ENCODE results near the gene DAPK2.

DAPK2 gene

DNA sequence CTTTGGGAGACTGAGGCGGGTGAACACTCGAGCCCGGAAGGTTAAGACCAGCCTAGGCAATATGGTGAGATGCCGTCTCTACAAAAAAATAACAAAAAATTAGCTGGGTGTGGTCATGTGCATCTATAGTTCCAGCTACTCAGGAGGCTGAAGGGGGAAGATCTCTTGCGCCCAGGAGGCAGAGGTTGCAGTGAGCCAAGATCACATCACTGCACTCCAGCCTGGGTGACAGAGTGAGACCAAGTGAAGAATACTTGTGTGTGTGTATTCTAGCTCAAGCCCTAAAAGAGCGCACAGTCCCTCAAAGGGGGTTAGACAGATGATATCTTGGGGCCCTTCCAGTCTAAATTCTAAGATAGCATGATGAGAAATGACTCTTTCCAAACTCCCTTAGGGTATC is 23.7 kb downstream of the DAPK2 start:
- no peak for DNase-seq

DNA sequence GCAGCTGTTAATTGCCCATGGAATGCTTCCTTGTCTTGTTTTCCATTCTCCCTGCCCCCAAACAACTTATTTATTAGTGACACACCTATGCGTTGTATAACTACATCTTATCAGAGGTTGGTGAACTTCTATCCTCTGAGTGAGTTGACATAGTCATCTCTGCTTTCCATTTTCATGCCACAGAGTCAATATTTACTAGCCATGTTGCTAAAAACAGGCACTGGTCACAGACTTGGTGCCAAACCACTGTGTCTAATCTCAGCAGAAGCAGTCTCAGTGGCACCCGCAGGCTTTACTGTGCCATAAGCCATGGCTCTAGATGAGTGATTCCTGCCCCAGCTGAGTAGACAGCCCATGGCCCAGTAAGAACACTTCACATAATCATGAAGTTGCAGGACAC is 26.5 kb downstream of the DAPK2 start:
- no peak for DNase-seq

DNA sequence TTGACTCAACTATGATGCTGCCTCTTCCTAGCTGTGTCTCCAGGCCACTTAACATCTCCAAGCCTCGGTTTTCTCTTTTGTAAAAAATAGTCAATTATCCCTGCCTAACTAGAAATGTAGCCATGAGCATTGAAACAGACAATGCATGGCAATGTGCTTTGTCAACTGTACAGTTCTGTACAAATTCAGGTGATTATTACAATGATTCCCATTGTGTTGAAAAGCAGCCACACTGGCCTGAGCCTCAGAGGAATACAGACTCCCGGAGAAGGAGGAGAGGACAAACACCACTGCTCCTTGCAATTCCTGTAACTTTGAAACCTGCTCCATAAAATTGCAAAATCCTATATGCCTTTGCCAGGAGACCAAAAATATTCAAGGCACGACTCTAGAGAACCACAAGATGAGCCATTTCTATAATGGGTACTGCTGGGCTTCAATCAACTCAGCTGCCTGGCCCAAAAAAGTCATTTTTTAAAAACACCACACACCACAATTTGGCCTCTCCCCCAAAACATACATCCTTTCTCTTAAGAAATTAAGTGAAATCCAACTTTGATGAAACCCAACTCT is 28.6 kb downstream of the DAPK2 start:
- DNase-seq = no peak

DNA sequence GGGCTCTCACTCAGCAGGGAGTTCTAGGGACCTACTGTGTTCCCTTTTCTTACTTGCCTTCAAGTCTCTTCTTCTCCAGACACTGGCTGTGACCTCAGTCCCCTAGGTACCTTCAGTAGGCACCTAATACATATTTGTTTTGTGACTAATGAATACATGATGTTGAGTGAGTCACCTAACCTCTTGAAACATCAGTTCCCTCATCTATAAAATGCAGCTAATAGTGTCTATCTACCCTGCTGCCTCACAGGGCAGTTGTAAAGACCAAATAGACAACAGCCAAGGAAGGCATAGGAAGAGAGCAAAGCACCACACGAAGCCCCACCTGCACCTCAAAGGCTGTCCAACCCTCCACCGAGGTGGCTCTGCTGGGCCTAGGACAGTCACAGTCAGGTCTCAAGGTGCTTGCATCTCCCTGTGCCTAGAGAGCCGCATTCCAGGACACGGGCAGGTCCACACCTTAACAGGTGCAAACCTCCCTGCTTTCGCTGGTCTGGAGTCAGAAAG is 29.1 kb downstream of the DAPK2 start:
- DNase-seq = no peak

DNA sequence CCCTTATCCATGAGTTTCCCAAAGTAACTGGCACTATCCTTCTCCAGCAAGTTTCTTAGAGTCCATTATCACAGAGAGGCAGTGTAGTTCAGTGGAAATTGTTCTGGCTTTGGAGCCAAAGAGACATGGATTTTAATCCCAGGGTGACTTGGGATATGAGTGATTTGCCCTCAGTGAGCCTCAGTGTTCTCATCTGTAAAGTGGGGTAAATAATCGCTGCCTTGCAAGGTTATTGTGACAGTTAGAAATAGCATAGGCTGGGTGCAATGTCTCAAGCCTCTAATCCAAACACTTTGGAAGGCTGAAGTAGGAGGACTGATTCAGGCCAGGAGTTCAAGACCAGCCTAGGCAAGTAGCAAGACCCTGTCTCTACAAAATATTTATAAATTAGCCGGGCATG is 30.0 kb downstream of the DAPK2 start:
- no peak for DNase-seq

DNA sequence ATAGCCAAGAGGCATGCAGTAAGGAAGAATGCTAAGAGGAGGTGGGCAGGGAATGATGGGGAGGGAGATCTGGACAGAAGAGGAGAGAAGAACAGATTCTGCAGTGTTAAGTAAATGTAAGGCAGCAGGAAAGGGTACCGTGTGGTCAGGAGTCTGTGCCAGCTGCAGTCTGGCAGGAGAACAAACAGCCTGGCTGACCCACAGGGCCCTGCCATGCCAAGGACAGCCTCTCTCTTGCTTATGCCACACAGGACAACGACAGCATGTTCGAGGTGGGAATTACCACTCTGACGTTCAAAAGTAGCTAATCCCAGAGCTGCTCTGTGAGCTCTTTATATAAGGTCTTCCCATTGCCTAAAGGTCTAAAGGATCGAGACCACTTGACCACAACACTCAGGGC is 31.3 kb downstream of the DAPK2 start:
- DNase-seq = no peak

DNA sequence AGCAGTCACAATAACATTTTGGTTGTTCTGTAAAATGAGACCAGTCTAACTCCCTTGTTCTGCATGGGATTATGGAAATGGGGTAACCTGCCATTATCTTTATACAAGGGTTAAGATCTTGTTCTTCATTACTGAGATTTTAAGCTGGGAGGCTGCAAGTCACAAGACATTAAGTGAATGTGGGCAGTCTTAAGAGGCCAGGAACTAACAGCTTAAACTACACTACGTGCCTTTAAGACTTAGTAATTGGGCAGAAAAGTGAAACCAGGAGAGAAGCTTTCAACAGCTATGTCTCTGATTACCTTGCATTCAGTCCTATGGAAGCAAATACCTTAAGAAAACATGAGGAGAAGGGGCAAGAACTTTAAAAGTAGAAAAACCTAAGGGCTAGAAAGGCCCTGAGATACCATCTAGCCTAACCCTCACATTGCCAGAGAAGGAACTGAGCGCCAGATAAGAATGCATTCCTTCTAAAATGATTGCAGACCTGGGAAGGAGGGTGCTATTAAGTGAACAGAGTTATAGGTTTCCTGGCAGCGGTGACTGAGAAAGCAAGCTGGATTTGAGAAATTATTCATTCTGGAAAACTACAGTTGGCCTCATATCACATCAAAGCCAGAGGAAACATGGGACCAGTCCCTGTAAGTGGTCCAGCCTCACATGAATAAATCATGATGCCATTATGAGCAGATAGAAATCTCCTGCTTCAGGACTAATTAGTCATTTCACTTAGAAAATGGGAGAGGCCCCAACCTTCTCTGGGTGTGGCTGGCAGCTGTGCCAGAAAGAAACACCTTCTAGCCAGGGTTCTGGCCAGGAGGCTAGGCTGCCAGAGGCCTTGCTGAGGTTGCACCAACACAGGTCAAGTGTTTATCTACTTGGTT is 32.9 kb downstream of the DAPK2 start:
- DNase-seq = peak; percentile 36

DNA sequence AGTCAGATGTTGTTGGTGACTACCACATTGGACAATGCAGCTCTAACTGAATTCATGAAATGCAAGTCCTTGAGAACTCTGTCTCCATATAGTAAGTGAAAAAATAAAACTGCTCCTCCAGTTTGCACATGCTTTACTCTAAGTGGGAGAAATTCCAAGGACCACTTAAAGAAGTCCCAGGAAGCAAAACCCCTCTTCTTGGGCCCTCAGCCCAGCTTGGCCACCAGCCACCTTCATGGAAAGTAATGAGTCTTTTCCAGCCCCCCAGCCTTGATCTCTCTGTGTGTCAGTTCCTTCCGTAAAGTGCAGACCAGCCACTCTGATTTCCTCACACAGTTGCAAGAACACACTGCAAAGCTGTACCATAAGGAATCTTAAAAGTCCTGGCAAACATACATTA is 34.5 kb downstream of the DAPK2 start:
- no peak for DNase-seq

DNA sequence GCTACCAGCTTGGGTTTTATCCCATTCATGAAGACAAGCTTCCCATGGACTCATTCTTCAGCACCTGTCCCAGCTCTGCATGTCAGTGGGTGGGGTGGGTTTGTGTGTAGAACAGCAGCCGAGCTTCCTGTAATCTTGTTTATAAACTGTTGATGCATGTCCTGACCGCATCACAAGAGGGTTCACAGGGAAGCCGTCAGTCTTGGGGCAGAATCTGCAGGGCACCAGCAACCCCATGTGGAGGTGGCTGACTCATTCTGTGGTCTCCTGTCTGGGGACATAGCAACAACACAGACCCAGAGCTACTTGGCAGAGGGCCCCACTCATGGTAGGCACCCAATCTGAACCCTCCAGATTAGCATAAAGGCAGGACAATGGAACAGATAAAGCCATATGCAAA is 35.6 kb downstream of the DAPK2 start:
- peak; percentile 5 for DNase-seq

DNA sequence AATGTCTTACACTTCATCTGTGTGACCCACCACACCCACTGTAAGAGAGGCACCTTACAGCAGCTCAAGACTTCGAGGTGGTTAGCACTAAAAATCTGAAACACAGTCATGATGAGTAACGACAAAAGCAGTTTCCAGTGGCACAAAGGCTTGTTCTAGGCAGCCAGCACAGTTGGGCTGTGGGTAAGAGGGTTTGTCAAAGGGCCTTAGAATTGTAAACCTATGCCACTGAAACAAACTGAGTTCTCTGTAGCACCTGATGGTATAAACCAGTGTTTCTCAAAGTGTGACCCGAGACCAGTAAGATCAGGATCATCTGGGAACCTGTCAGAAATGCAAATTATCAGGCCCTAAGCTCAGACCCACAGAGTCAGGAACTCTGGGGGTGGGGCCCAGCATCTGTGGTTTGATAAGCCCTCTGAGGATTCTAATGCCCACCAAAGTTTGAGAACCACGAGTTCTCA is 36.5 kb downstream of the DAPK2 start:
- no peak for DNase-seq

DNA sequence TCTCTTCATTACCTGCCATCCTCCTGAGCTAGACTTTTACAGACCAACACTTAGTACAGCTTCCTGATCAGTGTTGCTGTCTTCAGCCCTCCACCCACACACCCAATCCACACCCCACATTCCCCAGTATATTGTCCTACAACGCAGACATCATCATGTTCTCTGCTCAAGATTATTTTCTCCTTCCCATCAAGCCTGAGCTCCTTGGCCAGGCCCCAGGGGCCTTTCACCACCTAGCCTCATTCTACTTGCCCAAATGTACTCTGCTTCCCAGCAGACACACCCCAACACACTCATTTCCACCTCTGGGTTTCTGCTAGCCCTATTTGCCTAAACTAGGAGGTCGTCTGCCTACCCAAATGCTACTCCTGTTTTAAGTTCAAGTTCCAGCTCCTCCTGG is 37.0 kb downstream of the DAPK2 start:
- no peak for DNase-seq

DNA sequence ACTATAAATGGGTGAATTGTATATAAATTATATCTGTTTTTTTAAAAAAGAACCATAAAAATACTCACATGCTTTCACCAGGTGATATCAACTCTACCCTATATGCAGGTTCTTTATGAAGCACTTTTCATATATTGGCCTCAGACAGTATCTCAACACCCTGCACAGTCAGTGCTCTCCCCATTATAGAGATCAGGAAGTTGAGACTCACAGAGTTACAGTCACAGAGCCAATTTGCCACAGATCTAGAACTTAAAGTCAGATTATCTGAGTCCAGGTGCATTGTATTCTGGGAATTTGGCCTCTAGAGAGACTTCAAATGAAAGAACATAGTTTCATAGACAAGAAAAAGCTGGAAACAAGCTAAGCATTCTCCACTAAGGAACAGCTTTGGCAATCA is 38.1 kb downstream of the DAPK2 start:
- DNase-seq = no peak

DNA sequence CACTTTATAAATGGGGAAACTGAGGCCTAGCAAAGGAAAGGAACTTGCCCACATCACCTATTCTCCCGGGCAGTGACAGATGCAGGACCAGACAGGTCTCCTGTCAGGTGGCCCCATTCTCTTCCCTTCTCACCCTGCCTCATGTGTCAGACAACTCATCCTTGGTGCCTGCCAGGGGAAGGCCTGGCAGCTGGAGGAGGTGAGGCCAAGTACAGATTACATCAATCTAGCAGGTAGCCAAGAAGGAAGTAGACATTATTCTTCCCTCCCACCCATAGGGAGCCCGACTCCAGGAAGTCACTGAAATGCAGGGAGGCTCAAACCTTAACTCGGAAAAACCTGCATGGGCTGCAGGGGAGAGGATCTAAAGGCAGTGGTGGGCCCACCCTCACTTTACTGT is 39.6 kb downstream of the DAPK2 start:
- no peak for DNase-seq

DNA sequence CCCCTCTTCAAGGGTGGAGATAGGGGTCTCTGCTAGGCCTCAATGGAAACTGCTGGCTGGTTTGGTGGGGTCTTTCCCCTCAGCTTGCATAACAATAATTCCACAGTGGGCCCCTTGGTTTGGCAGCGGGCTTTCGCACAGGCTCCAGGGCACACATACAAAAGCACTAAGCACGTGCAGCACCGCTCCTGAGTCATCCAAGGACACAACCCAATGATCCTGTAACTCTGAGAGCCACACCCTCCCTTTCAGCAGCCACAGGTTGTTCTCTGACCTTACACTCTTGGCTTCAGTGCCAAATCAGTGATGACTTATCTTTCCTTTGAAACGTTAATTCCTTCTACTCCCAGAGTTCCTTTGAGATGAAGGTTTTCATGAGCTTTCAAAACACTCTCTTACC is 41.7 kb downstream of the DAPK2 start:
- no peak for DNase-seq

DNA sequence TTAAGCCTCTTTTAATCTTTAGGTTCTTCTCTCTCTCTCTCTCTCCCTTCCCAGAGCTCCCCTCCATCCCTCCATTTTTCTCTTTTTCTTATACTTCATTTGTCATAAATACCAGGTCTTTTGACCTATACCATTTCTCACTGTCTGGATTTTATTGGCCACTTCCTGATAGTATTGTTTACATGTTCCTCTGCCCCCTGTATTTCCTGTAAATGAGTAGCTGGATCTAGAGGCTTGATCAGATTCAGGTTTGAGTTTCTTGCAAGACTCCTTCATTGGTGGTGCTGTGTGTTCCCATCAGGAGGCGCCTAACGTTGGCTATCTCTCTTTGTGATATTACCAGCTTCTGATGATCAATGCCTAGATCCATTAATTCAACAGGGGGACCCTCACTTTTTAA is 42.2 kb downstream of the DAPK2 start:
- no peak for DNase-seq

DNA sequence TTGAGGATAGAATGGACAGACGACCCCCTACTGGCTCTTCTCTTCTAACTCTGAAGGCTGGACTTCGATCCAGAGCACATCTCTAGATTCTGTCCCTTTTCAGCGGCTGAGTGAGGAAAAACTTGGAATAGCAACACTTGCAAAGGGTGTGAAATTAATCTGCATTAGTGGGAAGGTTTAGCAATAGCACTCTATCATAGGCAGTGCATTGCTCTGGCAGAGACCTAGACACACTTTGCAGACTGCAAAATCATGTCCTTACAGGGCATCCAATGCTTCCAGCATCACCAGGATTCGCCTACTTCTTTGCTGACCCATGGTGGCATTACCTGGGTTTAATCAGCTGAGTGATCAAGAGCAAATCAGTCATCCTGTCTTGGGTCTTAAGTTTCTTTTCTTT is 43.1 kb downstream of the DAPK2 start:
- no peak for DNase-seq

DNA sequence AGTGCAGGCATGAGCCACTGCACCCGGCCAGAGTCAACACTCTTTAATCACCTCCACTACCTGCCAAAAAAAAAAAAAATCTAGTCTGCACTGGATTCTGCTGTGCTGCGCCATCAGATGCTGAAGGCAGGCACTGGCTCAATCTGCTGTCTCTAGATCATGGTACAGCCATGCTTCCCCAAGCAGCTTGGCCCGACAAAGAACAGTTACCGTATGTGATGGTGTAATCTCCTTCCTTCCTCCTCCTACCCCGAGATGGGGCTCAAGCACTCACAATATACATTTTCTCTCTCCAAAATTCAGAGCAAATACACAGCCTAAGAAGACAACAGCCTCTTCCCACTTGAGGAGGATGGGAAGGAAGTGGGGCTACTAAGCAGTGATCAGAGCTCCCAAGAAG is 45.1 kb downstream of the DAPK2 start:
- DNase-seq = no peak

DNA sequence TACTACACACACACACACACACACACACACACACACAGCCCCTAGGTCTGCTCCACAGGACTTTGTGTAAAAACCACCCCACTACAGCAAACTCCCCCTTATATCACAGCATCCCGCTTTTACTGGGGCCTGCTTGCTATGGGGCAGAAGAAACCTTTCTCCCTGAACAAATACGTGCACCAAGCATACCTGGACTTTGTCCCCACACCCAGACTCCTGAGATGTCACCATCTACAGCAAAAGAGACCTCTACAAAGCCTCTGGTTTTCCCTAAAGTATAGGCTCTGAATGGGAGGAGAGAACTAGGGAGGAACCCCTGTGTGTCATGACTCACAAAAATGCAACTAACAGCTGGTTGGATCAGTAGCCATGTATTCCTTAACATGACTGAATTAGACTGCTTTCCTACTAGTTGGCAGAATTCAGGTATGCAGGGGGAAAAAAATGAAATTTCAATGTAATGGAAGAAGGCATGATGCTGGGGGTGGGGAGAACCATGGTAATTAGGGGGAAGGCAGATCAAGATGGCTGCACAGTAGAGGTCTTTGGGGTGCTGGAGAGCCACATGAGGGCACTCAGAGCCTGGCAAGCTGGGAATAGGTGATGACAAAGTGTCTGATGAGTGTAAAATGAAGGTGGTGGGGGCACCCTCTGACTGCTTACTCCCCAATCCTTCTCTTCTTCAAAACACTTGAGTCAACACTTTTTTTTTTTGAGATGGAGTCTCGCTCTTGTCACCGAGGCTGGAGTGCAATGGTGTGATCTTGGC is 45.9 kb downstream of the DAPK2 start:
- no peak for DNase-seq

DNA sequence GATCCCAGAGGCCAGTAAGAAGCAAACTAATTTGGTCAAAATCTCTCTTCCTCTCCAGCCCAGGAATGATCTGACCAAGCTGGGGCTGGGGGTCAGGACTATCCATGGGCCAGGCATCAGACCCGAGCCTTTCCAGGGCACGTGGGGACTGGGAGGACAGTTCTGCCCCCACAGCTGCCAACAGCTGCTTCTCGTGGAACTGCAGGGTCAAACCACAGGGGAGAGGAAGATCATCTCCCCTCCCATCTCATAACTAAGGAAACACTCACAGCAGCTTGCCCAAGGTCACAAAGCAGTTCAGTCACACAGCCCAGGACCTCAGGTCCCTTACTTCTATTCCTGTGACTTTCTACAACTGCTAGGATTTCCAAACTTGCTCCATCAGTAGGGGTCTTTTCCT is 47.1 kb downstream of the DAPK2 start:
- DNase-seq = no peak

DNA sequence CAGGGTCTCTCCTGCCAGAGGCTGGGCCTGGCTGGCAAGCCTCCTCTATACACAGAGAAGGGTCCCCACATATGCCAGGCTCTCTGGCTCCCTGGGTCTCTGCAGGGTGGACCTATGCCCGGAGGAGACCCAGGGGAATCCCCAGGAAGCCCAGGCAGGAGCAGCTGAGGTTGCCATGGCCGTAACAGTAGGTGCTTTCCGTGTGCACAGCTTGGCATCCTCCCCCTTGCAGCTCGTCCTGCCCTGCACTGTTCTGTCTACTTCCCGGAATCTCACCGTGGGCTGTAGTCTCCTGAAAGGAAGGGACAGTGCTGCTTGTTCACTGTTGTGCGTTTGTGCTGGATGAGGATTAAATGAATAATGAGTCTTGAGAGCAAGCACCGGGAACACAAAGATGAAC is 47.8 kb downstream of the DAPK2 start:
- no peak for DNase-seq

DNA sequence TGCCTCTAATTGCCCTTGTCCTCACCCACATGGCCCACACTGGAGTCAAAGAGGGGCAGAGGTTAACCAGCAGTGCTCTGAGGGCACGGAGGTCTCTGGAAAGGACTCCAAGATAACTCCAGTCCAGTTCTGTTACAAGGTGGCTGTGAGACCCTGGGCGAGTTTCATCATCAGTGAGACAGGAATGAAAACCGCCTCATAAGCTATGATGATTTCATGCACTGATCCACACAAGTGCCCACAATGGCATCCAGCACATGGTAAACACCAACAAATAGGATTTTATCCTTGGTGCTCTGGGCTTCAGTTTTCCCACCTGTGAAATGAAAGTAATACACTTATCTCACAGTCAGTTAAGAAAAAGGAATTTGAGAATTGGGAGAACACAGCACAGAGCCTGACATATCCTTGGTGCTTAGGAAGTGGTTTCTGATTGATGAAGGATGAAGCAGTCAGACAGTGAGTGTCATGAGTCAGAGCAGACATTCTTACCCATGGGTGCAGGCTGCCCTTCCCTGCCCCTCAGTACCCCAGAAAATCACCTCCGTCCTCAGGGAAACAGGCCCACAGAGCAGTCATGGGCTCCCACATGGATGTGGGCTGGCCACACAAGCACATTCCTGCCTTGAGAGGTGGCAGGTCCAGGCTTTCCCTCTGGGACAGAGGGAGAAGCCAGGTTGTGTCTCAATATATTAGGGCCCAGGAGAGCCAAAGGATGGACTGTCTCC is 48.4 kb downstream of the DAPK2 start:
- DNase-seq = no peak

DNA sequence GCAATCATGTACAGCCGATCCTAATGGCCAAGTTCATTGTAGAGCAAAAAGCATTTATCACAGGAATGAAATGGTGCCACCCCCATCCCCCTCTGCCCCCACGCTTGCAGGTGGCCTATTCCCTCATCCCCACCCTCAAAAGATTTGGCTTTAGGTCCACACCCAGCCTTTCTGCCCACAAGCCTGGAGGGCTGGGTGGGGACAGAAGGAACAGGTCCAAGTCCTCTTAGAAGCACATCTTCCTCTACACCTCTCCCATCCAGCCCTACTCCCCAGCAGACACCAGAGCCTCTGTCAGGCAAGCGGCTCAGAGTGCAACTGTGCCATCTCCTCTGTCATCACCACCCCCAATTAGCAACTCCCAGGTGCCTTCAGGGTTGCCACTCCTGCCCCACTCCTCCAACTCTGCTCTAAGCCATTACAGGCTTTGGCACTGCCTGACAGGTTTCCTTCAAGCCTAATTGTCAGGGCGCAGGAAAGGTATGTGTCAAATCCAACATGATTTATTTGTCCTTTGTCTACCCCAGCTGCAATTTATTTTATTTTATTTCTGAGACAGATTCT is 49.4 kb downstream of the DAPK2 start:
- DNase-seq = no peak

DNA sequence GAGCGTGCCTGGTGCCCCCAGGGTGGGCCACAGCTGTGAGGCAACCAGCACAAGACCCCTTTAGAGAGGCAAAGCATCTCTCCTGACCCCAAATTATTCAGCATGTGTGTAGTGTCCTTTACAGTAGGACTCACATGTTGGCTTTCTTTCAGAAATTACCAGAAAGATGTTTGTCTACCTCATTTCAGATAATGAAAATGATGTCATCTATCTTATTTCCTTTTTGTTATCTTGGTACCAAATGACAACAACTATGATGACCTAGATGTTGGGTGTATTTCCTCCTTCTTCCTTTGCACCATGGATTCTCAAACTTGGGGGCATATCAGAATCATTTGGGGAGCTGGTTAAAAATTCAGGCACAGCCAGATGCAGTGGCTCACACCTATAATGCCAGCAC is 50.5 kb downstream of the DAPK2 start:
- no peak for DNase-seq
